Measurements from ENCODE around the gene KRT7. TPM values are rescaled to one million over a fixed set of nuclear protein-coding genes. Genes with fewer than 3 reads are reported as not detected.
"Not testable (repeated sequence)": the region's sequence is repeated elsewhere in the genome, so short reads cannot be mapped to it uniquely, and the experiment has no call there.

Gene KRT7
- total RNA-seq, 4 donors from 2014 or later: 2.5 to 33.9 (median 6.3) TPM

GRCh38 chr12:52257074-52257551 is 24.1 kb downstream of the KRT7 start:
- TF ChIP-seq CTCF (IDR thresholded peaks at IDR 0.05) (no peak), EP300 (IDR thresholded peaks at IDR 0.05) (no peak), POLR2A (IDR thresholded peaks at IDR 0.05) (no peak)
- no peak overlapping the region for H3K27ac ChIP-seq

GRCh38 chr12:52257922-52258321 is 24.9 kb downstream of the KRT7 start:
- 43 to 69% methylated on average over 8 to 12 of the region's 13 CpGs for WGBS, 2 donors

More at GRCh38 chr12:52257074-52257551, 24.1 kb downstream of the KRT7 start:
- peaks cover 0 to 62% of the 10 kb centered on the region in 2 donors for H3K27me3 ChIP-seq
- DNase-seq (ENCODE audit: low spot score in 2 of 2): no peak
- H3K9me3 ChIP-seq: no peaks in the 10 kb centered on the region
- H3K4me3 ChIP-seq: no peak overlapping the region
- 86 to 87% methylated on average over 4 of the region's 4 CpGs for WGBS, 2 donors
- H3K36me3 ChIP-seq: no peaks in the 10 kb centered on the region
- H3K4me1 ChIP-seq: peaks cover 0 to 12% (median 4%) of the 10 kb centered on the region in 4 donors

GRCh38 chr12:52258335-52258901 is 25.4 kb downstream of the KRT7 start:
- Histone ChIP-seq H3K4me1 (peaks cover 0 to 12% (median 4%) of the 10 kb centered on the region in 4 donors), H3K4me3 (peak overlapping the region in 1 of 4 donors; percentile 19), H3K27ac (no peak overlapping the region), H3K9me3 (no peaks in the 10 kb centered on the region), H3K27me3 (peaks cover 0 to 67% of the 10 kb centered on the region in 2 donors), H3K36me3 (no peaks in the 10 kb centered on the region)
- 6 to 23% methylated on average over 4 to 47 of the region's 72 CpGs for WGBS, 2 donors
- no peak for DNase-seq (ENCODE audit: low spot score in 2 of 2)
- TF ChIP-seq CTCF (IDR thresholded peaks at IDR 0.05) (no peak), EP300 (IDR thresholded peaks at IDR 0.05) (no peak), POLR2A (IDR thresholded peaks at IDR 0.05) (no peak)

More at GRCh38 chr12:52257922-52258321, 24.9 kb downstream of the KRT7 start:
- H3K27ac ChIP-seq; H3K9me3 ChIP-seq; H3K36me3 ChIP-seq; DNase-seq (ENCODE audit: low spot score in 2 of 2); H3K4me3 ChIP-seq: not testable (repeated sequence)
- peaks cover 0 to 62% of the 10 kb centered on the region in 2 donors for H3K27me3 ChIP-seq
- H3K4me1 ChIP-seq: peaks cover 0 to 12% (median 4%) of the 10 kb centered on the region in 4 donors

- Histone ChIP-seq H3K27ac (no peak overlapping the region), H3K4me1 (peaks cover 0 to 12% (median 4%) of the 10 kb centered on the region in 4 donors), H3K36me3 (no peaks in the 10 kb centered on the region), H3K27me3 (peaks cover 0 to 66% of the 10 kb centered on the region in 2 donors), H3K9me3 (no peaks in the 10 kb centered on the region), H3K4me3 (no peak overlapping the region)
- TF ChIP-seq EP300 (IDR thresholded peaks at IDR 0.05) (no peak), CTCF (IDR thresholded peaks at IDR 0.05) (no peak), POLR2A (IDR thresholded peaks at IDR 0.05) (no peak)
- 80 to 88% methylated on average over 6 of the region's 6 CpGs for WGBS, 2 donors
- DNase-seq (ENCODE audit: low spot score in 2 of 2): no peak
Measured at GRCh38 chr12:52259657-52260243, 26.7 kb downstream of the KRT7 start.

GRCh38 chr12:52260361-52261207 is 27.5 kb downstream of the KRT7 start:
- Histone ChIP-seq H3K27me3 (peaks cover 0 to 57% of the 10 kb centered on the region in 2 donors), H3K27ac (no peak overlapping the region), H3K36me3 (no peaks in the 10 kb centered on the region), H3K4me3 (no peak overlapping the region), H3K9me3 (no peaks in the 10 kb centered on the region), H3K4me1 (peaks cover 0 to 12% (median 4%) of the 10 kb centered on the region in 4 donors)
- no peak for TF ChIP-seq POLR2A (IDR thresholded peaks at IDR 0.05)
- TF ChIP-seq CTCF (IDR thresholded peaks at IDR 0.05): no peak
- no peak for TF ChIP-seq EP300 (IDR thresholded peaks at IDR 0.05)
- WGBS, 2 donors: 74 to 77% methylated on average over 9 of the region's 9 CpGs
- no peak for DNase-seq (ENCODE audit: low spot score in 2 of 2)

All from tibial nerve (tissue), 4 donors.